Dendritic cell treated with granulocyte-macrophage colony-stimulating factor and Interleukin-4, amounts not matched to agents 40 ng/mL and 50 ng/mL, for 4 days (primary cell): ENCODE measurements around the gene TRIM31.
"Not testable (repeated sequence)": the region's sequence is repeated elsewhere in the genome, so short reads cannot be mapped to it uniquely, and the experiment has no call there.

Experiments used
- H3K27ac Mint-ChIP-seq: one replicate; pipeline ENCODE4 v1.8.0; 2022; ENCODE audit warnings: mild to moderate bottlenecking, mixed read lengths
- H3K27me3 Mint-ChIP-seq: one replicate; pipeline ENCODE4 v1.8.0; 2022; ENCODE audit warnings: mild to moderate bottlenecking, mixed read lengths
- H3K36me3 Mint-ChIP-seq: one replicate; pipeline ENCODE4 v1.8.0; 2022; ENCODE audit warnings: low read depth, mixed read lengths
- H3K4me1 Mint-ChIP-seq: one replicate; pipeline ENCODE4 v1.8.0; 2022; ENCODE audit warnings: low read depth, mixed read lengths
- H3K4me3 Mint-ChIP-seq: one replicate; pipeline ENCODE4 v1.8.0; 2022; ENCODE audit warnings: mild to moderate bottlenecking, moderate library complexity, mixed read lengths
- H3K9me3 Mint-ChIP-seq: one replicate; pipeline ENCODE4 v1.8.0; 2022; ENCODE audit warnings: mixed read lengths
- intact Hi-C: fragments of 100-400 bp; cut with micrococcal nuclease; formaldehyde crosslinking; loops from one replicate; pipeline ENCODE4 v1.15.0; 2022

Gene TRIM31

GRCh38 chr6:30135757-30136156 lies 22.9 kb upstream of the TRIM31 start, which contains the start of gene TRIM40:
TSS of gene TRIM40 (plus strand) at chr6:30136140. CDS start at chr6:30137037, 897 bp downstream.
- Mint-ChIP-seq H3K36me3 (no peaks in the 10 kb centered on the region), H3K27me3 (peaks cover 59% of the 10 kb centered on the region), H3K4me3 (no peak within 1 kb of the TSS), H3K27ac (no peak within 1 kb of the TSS), H3K9me3 (no peaks in the 10 kb centered on the region), H3K4me1 (peaks cover 6% of the 10 kb centered on the region)
- intact Hi-C loops, result no loop called here

DNA sequence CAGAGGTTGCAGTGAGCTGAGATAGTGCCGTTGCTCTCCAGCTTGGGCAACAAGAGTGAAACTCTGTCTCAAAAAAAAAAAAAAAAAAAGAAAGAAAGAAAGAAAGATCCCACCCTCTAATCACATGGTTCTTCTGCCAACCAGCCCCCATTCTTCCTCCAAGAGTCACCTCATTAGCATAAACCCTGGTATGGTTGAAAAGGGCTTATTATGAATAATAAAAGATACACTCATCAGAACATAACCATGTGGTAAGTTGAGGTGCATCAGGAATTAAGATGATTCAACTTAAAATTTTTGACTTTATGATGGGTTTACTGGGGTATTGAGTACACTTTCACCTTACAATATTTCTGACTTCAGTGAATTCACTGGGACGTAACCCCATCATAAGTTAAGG lies 22.3 kb upstream of the TRIM31 start:
- no peak overlapping the region for H3K4me3 Mint-ChIP-seq
- intact Hi-C loops, result no loop called here
- no peak overlapping the region for H3K27ac Mint-ChIP-seq
- no peaks in the 10 kb centered on the region for H3K36me3 Mint-ChIP-seq
- H3K27me3 Mint-ChIP-seq, result peaks cover 62% of the 10 kb centered on the region
- H3K4me1 Mint-ChIP-seq, result peaks cover 12% of the 10 kb centered on the region
- H3K9me3 Mint-ChIP-seq, result no peaks in the 10 kb centered on the region

DNA sequence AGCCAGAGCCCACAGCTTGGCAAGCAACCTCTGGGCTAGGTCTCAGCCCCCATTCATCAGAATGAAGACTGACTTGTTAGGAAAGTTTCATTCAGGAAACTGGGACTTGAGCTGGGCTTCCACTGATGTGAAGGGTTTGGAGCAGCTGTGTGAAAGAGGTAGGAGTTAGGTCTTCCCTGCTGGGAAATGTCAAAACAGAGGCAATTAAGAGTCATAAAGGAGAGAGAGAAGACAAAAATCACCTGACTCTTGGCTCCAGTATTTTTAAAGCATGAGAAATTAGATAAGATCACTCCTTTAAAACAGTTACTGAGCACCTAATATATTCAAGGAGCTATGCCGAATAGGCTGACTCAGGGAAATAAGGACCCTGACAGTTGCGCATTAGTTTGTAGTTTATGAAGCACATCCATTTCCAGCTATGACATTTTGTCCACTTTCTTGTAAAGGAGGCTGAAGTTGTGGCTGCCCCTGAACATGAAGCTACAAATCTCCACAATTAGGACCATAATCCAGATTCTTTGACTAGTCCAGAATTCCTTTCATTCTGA lies 19.1 kb upstream of the TRIM31 start:
- Mint-ChIP-seq H3K4me1 (peaks cover 24% of the 10 kb centered on the region), H3K27ac (no peak overlapping the region), H3K27me3 (peaks cover 77% of the 10 kb centered on the region), H3K9me3 (no peaks in the 10 kb centered on the region), H3K4me3 (no peak overlapping the region), H3K36me3 (no peaks in the 10 kb centered on the region)
- intact Hi-C loops, result loop anchor here (1.0 kb wide), 1 partner anchor 29 kb away; no protein-coding TSS in a partner anchor

DNA sequence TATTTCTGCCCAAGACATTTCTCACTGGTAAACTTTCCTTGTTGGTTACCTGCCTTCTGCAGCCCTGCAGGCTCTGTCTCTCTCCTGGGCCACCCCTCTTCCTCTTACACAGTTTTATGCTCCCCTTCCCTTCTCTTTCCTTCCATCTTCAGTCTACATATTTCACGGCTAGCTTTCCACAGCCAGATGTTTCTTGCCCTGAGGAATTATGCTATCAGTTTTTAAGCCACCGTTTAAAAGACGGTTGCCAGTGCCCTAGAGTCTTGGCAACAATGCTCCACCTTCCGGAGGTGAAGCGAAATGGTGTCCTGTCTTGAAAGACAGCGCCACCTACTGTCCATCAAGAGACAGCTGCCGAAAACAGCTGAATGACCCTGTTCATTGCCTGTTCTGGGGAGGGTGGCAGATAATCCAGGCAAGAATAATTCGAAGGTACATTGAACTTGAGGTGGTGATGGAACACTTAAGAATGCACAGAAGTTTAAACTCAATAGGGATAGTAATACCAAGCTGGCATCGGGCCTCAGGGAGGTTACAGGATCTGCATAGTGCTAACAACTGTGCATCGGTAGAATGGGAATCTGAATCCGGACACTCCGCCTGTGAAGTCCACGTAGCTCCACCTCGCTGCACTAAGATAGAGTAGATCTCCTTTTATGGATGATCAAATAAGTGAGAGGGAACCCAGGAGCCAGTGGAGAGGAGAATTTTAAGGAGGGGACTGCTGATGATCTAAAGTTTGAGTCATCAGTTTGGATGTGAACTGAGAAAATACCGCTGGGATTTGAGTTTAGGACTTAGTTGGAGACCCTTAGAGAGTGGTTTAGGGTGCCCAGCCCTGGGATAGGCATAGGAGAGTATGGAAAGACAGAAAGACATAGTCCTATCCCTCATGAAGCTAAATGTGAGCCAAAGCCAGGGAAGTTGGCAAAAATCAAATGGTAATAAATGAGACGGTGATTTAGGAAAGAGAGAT lies 18.3 kb upstream of the TRIM31 start:
- no peak overlapping the region for H3K4me3 Mint-ChIP-seq
- H3K4me1 Mint-ChIP-seq, result peaks cover 24% of the 10 kb centered on the region
- intact Hi-C loops, result loop anchor here (1.0 kb wide), 1 partner anchor 28 kb away; no protein-coding TSS in a partner anchor
- no peaks in the 10 kb centered on the region for H3K9me3 Mint-ChIP-seq
- peaks cover 83% of the 10 kb centered on the region for H3K27me3 Mint-ChIP-seq
- no peaks in the 10 kb centered on the region for H3K36me3 Mint-ChIP-seq
- H3K27ac Mint-ChIP-seq, result no peak overlapping the region

DNA sequence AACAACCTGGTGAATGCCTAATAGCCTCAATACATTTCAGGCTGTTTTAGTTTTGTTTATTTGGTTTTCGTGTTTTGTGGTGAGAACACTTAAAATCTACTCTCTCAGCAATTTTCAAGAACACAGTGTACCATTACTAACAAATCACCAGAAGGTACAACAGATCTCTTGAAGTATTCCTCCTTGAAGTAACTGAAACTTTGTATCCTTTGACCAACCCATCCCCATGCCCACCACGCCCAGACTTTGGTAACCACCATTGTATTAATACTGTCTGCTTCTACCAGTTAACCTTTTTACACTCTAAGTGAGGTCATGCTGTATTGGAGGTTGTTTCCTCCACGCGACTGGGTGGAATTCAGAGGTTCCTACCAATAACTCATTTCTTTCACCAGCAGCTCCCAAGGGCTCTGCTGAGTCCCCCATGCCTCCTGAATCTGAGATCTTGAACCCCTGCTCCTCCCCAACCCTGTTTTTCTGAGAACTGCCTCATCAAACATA lies 17.3 kb upstream of the TRIM31 start:
- intact Hi-C loops, result no loop called here
- H3K27ac Mint-ChIP-seq, result no peak overlapping the region

GRCh38 chr6:30129265-30130178 lies 16.6 kb upstream of the TRIM31 start:
- Mint-ChIP-seq H3K27ac (no peak overlapping the region), H3K4me1 (peaks cover 24% of the 10 kb centered on the region), H3K36me3 (no peaks in the 10 kb centered on the region), H3K4me3 (no peak overlapping the region), H3K9me3 (no peaks in the 10 kb centered on the region), H3K27me3 (peaks cover 82% of the 10 kb centered on the region)
- intact Hi-C loops, result no loop called here

More for the DNA sequence above, 17.3 kb upstream of the TRIM31 start:
- Mint-ChIP-seq H3K9me3 (no peaks in the 10 kb centered on the region), H3K27me3 (peaks cover 85% of the 10 kb centered on the region), H3K4me1 (peaks cover 24% of the 10 kb centered on the region), H3K36me3 (no peaks in the 10 kb centered on the region), H3K4me3 (no peak overlapping the region)

GRCh38 chr6:30127238-30128093 lies 14.6 kb upstream of the TRIM31 start:
- intact Hi-C loops, result no loop called here
- H3K27me3 Mint-ChIP-seq, result peaks cover 81% of the 10 kb centered on the region

GRCh38 chr6:30122515-30122914 lies 9.6 kb upstream of the TRIM31 start:
- Mint-ChIP-seq H3K27me3 (peaks cover 52% of the 10 kb centered on the region), H3K4me1 (peaks cover 6% of the 10 kb centered on the region), H3K4me3 (no peak overlapping the region), H3K27ac (no peak overlapping the region), H3K9me3 (no peaks in the 10 kb centered on the region), H3K36me3 (no peaks in the 10 kb centered on the region)
- intact Hi-C loops, result no loop called here

More at GRCh38 chr6:30127238-30128093, 14.6 kb upstream of the TRIM31 start:
- Mint-ChIP-seq H3K4me1 (peaks cover 27% of the 10 kb centered on the region), H3K4me3 (no peak overlapping the region), H3K9me3 (no peaks in the 10 kb centered on the region), H3K36me3 (no peaks in the 10 kb centered on the region), H3K27ac (no peak overlapping the region)

DNA sequence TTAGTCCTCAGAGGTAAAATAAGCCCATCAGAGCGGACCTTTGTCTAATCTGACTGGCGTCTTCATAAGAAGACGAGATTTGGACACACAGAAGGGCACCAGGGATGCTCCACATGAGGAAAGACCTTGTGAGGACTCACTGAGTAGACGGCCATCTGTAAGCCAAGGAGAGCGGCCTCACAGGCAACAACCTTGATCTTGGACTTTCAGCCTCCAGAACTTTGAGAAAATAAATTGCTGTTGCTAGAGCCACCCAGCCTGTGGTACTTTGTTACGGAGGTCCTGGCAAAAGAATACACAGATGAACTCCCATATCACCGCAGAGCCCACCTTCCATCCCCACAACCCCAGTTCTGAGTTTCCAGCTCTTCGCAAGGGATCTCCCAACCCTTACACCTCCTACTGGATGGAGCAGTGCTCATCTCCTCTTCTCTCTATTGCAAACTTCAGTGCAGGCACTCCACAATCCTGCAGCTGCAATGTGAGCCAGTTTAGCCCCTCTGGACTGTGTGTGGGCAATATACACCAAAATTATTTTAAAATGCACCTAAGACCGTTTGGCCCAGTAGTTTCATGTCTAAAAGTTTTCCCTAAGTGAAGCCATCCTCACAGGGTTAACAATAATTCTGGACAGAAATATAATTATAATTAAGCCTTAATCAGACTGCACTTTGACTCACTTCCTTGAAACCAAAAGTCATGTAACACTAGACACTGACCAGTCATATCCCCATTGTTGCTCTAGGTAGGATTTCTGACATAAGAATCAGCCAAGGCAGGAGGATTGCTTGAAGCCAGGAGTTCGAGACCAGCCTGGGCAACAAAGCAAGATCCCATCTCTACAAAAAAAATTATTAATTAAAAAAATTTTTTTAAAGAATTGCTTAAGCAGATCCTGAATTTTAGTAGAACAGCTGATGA lies 8.8 kb upstream of the TRIM31 start:
- H3K4me3 Mint-ChIP-seq, result no peak overlapping the region
- intact Hi-C loops, result no loop called here
- no peaks in the 10 kb centered on the region for H3K36me3 Mint-ChIP-seq
- H3K4me1 Mint-ChIP-seq, result peaks cover 6% of the 10 kb centered on the region
- no peaks in the 10 kb centered on the region for H3K9me3 Mint-ChIP-seq
- peaks cover 44% of the 10 kb centered on the region for H3K27me3 Mint-ChIP-seq
- H3K27ac Mint-ChIP-seq, result no peak overlapping the region

DNA sequence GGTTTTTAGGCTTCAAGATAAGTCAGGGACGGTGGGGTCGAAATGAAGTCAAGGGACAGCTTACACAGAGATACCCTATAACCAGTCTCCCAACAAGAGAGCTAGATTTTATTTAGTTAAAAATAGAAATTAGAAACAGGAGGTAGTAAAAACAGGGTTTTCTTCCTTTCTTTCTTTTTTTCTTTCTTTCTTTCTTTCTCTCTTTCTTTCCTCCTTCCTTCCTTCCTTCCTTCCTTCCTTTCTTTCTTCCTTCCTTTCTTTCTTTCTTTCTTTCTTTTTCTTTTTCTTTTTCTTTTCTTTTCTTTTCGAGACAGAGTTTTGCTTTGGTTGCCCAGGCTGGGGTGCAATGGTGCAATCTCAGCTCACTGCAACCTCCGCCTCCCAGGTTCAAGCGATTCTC lies 5.8 kb upstream of the TRIM31 start:
- H3K9me3 Mint-ChIP-seq, intact Hi-C loops, H3K4me3 Mint-ChIP-seq, H3K36me3 Mint-ChIP-seq, H3K27ac Mint-ChIP-seq, H3K4me1 Mint-ChIP-seq: not testable (repeated sequence)
- H3K27me3 Mint-ChIP-seq, result peaks cover 44% of the 10 kb centered on the region

- peaks cover 12% of the 10 kb centered on the region for H3K4me1 Mint-ChIP-seq
- no peaks in the 10 kb centered on the region for H3K36me3 Mint-ChIP-seq
- no peaks in the 10 kb centered on the region for H3K9me3 Mint-ChIP-seq
- intact Hi-C loops, result no loop called here
- H3K27me3 Mint-ChIP-seq, result peaks cover 49% of the 10 kb centered on the region
- H3K27ac Mint-ChIP-seq, result no peak overlapping the region
- no peak overlapping the region for H3K4me3 Mint-ChIP-seq
These were observed 3.8 kb upstream of the TRIM31 start for GRCh38 chr6:30116724-30117123.

- H3K27ac Mint-ChIP-seq, result no peak overlapping the region
- peaks cover 50% of the 10 kb centered on the region for H3K27me3 Mint-ChIP-seq
- H3K9me3 Mint-ChIP-seq, result no peaks in the 10 kb centered on the region
- intact Hi-C loops, result no loop called here
- H3K4me1 Mint-ChIP-seq, result peaks cover 14% of the 10 kb centered on the region
- H3K36me3 Mint-ChIP-seq, result no peaks in the 10 kb centered on the region
- no peak overlapping the region for H3K4me3 Mint-ChIP-seq
These were observed 951 bp upstream of the TRIM31 start for GRCh38 chr6:30113841-30114240.
